COLO668 (cell line): ENCODE data around the gene BCAT1.

Source experiments
- DNase-seq: peaks from one replicate; lab custom pipeline; 2025; ENCODE audit not compliant: unreplicated experiment; lab: John Stamatoyannopoulos, UW

BCAT1 gene

GRCh38 chr12:24772813-24773212, 176.1 kb downstream of the BCAT1 start:
- no peak for DNase-seq

- no peak for DNase-seq
These were observed 178.1 kb downstream of the BCAT1 start for GRCh38 chr12:24770821-24771220.

- DNase-seq, result no peak
These were observed 178.6 kb downstream of the BCAT1 start for GRCh38 chr12:24770334-24770733.

GRCh38 chr12:24769682-24770081, 179.2 kb downstream of the BCAT1 start:
- no peak for DNase-seq

GRCh38 chr12:24768415-24768814, 180.5 kb downstream of the BCAT1 start:
- no peak for DNase-seq

- no peak for DNase-seq
These were observed 181.9 kb downstream of the BCAT1 start for GRCh38 chr12:24767016-24767415.

- no peak for DNase-seq
These were observed 184.2 kb downstream of the BCAT1 start for GRCh38 chr12:24764712-24765111.

GRCh38 chr12:24760606-24761378, 188.1 kb downstream of the BCAT1 start:
- no peak for DNase-seq

- no peak for DNase-seq
These were observed 188.7 kb downstream of the BCAT1 start for GRCh38 chr12:24760162-24760561.
